ENCODE results near the gene ANKH. TPM values are rescaled to one million over a fixed set of nuclear protein-coding genes. Genes with fewer than 3 reads are reported as not detected.

The ANKH gene
- total and polyA plus RNA-seq, 12 donors, result 4.8 to 45.6 (median 30.9) TPM

DNA sequence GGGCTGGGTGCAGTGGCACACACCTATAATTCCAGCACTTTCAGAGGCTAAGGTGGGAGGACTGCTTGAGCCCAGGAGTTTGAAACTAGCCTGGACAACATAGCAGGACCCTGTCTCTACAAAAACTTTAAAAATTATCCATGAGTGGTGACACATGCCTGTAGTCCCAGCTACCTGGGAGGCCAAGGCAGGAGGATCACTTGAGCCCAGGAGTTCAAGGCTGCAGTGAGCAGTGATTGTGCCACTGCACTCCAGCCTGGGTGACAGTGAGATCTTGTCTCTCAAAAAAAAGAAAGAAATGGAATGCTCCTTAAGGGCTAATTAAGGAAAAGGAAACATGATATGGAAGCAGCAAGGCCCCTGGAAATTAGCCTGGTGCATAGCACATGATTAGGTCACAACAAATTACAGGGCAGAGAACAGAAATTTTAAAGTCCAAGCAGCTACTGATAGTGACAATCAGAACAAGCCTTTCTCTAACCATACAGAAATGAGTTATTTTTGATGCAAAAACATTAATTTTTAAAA, 19.5 kb downstream of the ANKH start:
- peaks cover 0 to 2% of the 10 kb centered on the region in 2 donors for H3K36me3 ChIP-seq (replicated peaks in 1 of 2)
- intact Hi-C loops (cut with DNase I), result no loop called here
- no peaks in the 10 kb centered on the region for H3K4me1 ChIP-seq (replicated peaks in 1 of 2)

DNA sequence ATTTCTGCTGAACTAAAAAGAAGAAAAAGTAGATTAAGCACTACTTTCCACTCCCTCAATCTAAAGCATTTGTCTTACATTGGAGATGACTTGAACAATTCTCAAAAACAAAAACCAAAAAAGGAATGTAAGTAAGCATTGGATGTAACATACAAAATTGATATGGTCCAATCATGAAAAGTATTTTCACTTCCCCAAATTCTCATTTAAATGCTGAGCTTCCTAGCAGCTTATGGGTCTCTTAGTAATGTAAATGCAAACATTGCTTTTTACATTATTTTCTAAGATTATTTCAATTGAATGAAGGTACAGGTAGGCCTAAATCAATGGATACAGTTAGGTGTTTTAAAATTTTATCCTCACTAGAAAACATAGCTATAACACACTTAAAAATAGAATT, 20.0 kb downstream of the ANKH start:
- TF ChIP-seq, protein P1, sequence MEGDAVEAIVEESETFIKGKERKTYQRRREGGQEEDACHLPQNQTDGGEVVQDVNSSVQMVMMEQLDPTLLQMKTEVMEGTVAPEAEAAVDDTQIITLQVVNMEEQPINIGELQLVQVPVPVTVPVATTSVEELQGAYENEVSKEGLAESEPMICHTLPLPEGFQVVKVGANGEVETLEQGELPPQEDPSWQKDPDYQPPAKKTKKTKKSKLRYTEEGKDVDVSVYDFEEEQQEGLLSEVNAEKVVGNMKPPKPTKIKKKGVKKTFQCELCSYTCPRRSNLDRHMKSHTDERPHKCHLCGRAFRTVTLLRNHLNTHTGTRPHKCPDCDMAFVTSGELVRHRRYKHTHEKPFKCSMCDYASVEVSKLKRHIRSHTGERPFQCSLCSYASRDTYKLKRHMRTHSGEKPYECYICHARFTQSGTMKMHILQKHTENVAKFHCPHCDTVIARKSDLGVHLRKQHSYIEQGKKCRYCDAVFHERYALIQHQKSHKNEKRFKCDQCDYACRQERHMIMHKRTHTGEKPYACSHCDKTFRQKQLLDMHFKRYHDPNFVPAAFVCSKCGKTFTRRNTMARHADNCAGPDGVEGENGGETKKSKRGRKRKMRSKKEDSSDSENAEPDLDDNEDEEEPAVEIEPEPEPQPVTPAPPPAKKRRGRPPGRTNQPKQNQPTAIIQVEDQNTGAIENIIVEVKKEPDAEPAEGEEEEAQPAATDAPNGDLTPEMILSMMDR (IDR thresholded peaks at IDR 0.05), result no peak
- no peak for TF ChIP-seq POLR2A (IDR thresholded peaks at IDR 0.05)
- H3K9me3 ChIP-seq (replicated peaks in 1 of 3), result no peaks in the 10 kb centered on the region
- DNase-seq, result no peak
- H3K4me3 ChIP-seq, result no peak overlapping the region
- H3K36me3 ChIP-seq (replicated peaks in 1 of 2), result peaks cover 0 to 3% of the 10 kb centered on the region in 2 donors
- intact Hi-C loops (cut with DNase I), result no loop called here
- H3K4me1 ChIP-seq (replicated peaks in 1 of 2), result no peaks in the 10 kb centered on the region
- H3K27ac ChIP-seq, result no peak overlapping the region
- H3K27me3 ChIP-seq, result no peaks in the 10 kb centered on the region

More for the DNA sequence above, 19.5 kb downstream of the ANKH start:
- TF ChIP-seq POLR2A (IDR thresholded peaks at IDR 0.05), result no peak
- TF ChIP-seq, protein P1 (IDR thresholded peaks at IDR 0.05), result no peak
- Histone ChIP-seq H3K27ac (no peak overlapping the region), H3K4me3 (no peak overlapping the region), H3K9me3 (replicated peaks in 1 of 3) (no peaks in the 10 kb centered on the region), H3K27me3 (no peaks in the 10 kb centered on the region)
- no peak for DNase-seq

DNA sequence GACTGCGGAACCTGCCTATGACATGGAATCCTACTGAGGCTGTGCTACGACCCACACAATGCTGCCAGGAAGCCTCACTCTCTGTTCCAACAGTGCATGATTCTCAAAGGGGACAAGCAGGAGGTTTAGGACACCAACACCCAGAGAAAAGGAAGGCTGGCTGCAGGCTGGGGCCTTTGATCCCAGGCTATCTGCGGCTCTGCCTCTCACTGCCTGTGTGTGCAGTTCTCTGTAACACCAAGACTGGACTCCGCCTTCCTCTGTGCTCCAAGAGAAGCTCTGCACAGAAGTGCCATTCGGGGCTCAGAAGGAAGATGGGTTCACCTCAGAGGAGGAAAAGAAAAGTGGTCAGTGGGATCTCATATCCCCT, 20.5 kb downstream of the ANKH start:
- Histone ChIP-seq H3K4me3 (no peak overlapping the region), H3K36me3 (replicated peaks in 1 of 2) (peaks cover 0 to 3% of the 10 kb centered on the region in 2 donors), H3K9me3 (replicated peaks in 1 of 3) (no peaks in the 10 kb centered on the region), H3K27me3 (no peaks in the 10 kb centered on the region), H3K27ac (no peak overlapping the region), H3K4me1 (replicated peaks in 1 of 2) (no peaks in the 10 kb centered on the region)
- 71 to 82% (median 76%) methylated on average over 5 of the region's 5 CpGs for WGBS, 4 donors
- intact Hi-C loops (cut with DNase I), result no loop called here
- TF ChIP-seq, protein P1 (IDR thresholded peaks at IDR 0.05), result no peak
- no peak for TF ChIP-seq POLR2A (IDR thresholded peaks at IDR 0.05)
- DNase-seq, result no peak

DNA sequence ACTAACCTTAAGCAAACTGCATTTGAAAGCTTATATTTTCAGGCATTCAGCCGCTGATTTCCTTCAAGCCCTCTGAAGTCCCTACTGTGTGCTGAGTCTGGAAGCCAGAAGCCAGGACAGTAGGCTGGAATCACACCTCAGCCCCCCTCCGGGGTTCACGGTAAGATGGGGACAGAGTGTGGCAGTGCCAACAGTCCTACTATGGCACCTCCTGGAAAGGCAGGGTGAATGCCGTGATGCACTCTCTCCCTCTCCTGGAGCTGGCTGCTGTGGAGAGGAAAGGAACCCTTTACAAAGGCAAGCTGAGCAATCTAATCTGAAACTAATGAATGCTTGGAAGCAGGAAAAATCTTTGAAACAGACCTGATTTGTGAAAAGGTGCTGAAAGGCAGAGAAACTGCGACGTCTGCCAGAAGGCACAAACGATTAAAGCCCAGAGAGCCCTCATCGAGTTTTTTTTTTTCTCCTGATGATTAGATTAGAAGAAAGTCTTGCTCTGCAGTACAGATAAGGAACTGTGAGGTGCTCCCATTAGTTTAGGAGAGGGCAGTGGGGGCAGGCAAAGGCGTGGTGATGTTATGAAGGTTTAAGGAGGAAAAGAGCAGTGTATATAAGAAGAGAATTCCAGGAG, 21.0 kb downstream of the ANKH start:
- 66 to 82% (median 78%) methylated on average over 9 of the region's 9 CpGs for WGBS, 4 donors
- no peaks in the 10 kb centered on the region for H3K4me1 ChIP-seq (replicated peaks in 1 of 2)

More for the DNA sequence above, 21.0 kb downstream of the ANKH start:
- no peaks in the 10 kb centered on the region for H3K9me3 ChIP-seq (replicated peaks in 1 of 3)
- no peaks in the 10 kb centered on the region for H3K27me3 ChIP-seq
- DNase-seq, result no peak
- intact Hi-C loops (cut with DNase I), result no loop called here
- peaks cover 0 to 3% of the 10 kb centered on the region in 2 donors for H3K36me3 ChIP-seq (replicated peaks in 1 of 2)
- H3K4me3 ChIP-seq, result no peak overlapping the region
- TF ChIP-seq, protein P1 (IDR thresholded peaks at IDR 0.05), result no peak
- no peak for TF ChIP-seq POLR2A (IDR thresholded peaks at IDR 0.05)
- no peak overlapping the region for H3K27ac ChIP-seq
